Natural killer cell treated with Interleukin-12 subunit alpha and Interleukin-12 subunit beta and Interleukin-15 and Interleukin-18, amount 100 ng/mL, for 72 hours (primary cell): ENCODE results near the gene AGAP3. TPM values are rescaled to one million over a fixed set of nuclear protein-coding genes. Genes with fewer than 3 reads are reported as not detected.

ENCODE experiments used
- ATAC-seq, 2 donors: fragments of 150-1000 bp; cut with Tn5 transposase in 1 of 2; sonication (Bioruptor Pico), chemical (Tn5 transposase) in 1 of 2; 2 replicates each; pipeline ENCODE4 v1.10.0; 2021
- DNase-seq: peaks from one replicate; pipeline ENCODE4 v3.0.0; 2022; ENCODE audit warnings: low spot score
- H3K27ac Mint-ChIP-seq, 2 donors: 1 replicate in 1 of 2; 2 replicates in 1 of 2; pipeline ENCODE4 v1.8.0; 2022; ENCODE audit warnings: mixed read lengths in 2 of 2, mild to moderate bottlenecking in 1 of 2, moderate library complexity in 1 of 2
- H3K27me3 Mint-ChIP-seq, 2 donors: 1 replicate in 1 of 2; 2 replicates in 1 of 2; pipeline ENCODE4 v1.8.0; 2022; ENCODE audit warnings: mixed read lengths in 2 of 2
- H3K36me3 Mint-ChIP-seq: one replicate; pipeline ENCODE4 v1.8.0; 2022; ENCODE audit warnings: mixed read lengths
- H3K4me1 Mint-ChIP-seq, 2 donors: 1 replicate in 1 of 2; 2 replicates in 1 of 2; pipeline ENCODE4 v1.8.0; 2022; ENCODE audit warnings: low read depth in 2 of 2, mixed read lengths in 2 of 2, mild to moderate bottlenecking in 1 of 2
- H3K4me3 Mint-ChIP-seq: one replicate; pipeline ENCODE4 v1.8.0; 2022; ENCODE audit warnings: mixed read lengths
- H3K9me3 Mint-ChIP-seq: 2 replicates; pipeline ENCODE4 v1.8.0; 2022; ENCODE audit warnings: mixed read lengths
- total RNA-seq, 2 donors: library from RNA; stranded (reverse); gene quantifications; one replicate each; pipeline ENCODE4 v1.2.3, GENCODE V29; 2022

AGAP3 gene
- total RNA-seq, 2 donors from 2014 or later, result 28.4 to 101 TPM

DNA sequence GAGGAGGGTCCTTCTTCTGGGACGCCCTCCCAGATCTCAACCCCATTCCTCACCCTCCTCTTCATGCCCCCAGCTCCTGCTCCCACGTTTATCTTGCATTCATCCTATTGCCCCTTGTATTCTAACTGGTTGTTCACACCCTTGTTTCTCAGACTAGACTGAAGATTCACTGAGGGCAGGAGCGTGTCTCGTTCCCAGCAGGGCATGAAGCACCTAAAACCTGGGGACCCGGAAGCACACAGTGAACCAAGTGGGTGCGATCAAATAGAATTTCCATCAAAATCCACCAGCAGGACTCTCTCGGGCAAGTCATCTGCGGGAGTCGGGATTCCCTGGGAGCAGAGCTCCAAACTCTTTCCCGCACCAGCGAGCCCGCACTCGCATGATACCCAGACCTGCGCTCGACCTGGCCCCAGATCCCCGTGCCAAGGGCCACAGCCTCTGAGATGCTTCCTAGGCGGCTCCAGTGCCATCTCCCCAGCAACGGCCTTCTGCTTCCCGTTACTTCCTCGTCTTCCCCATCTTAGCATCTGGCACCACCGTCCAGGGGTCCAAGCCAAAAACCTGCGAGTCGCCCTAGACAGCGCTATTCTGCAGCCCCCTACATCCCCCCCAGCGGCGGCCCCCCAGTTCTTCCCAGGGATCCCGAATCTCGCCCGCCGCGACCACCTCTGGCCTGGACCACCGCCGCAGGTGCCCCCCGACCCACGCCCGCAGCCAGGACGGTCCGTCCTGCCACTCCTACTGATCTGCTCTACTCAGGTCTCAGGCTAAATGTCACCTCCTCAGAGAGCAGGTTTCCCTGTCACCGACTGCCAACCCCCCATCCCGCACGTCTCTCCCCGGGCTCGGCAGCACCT, 87.3 kb downstream of the AGAP3 start:
- H3K4me1 Mint-ChIP-seq, result peaks cover 3 to 10% of the 10 kb centered on the region in 2 donors

DNA sequence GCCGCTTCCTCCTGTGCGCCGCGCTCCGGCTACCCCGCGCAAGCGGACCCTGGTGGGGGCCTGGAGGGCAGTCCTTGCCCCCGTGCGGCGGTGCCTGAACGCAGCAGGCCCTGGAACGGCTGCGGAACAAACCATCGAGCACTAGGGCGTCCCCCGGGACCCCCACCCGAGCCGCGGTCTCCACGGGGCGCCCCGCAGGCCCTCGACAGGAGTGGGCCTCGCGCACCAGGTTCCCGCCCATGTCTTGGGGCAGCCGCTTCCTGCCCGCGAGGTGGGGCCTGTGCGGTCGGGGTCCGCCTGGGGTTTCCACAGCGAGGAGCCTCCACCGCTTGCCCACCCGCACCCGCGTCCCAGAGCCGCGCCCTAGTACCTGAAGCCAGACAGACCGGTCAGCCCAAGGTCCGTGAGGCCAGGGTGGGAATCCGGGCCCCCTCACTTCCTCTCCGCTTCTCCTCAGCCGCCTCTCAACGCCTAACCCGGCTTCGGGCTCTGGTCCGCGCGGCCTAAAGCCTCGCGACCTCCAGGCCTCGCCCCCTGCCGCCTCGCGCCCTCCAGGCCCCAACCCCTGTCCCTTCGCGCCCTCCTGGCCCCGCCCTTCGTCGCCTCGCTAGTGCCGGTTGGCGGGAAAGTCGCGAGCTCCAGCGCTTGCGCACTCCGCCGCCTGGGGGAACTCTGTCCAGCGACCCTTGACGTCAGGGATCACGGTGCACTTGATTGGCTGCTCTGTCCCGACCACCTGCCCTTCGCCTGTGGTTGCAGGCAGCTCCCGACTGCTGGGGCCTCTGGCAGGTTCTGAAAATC, 88.2 kb downstream of the AGAP3 start:
- no peak overlapping the region for H3K4me3 Mint-ChIP-seq
- H3K9me3 Mint-ChIP-seq, result no peaks in the 10 kb centered on the region
- DNase-seq, result no peak
- no peak overlapping the region for H3K27ac Mint-ChIP-seq
- H3K36me3 Mint-ChIP-seq, result no peaks in the 10 kb centered on the region
- H3K27me3 Mint-ChIP-seq, result peaks cover 30 to 36% of the 10 kb centered on the region in 2 donors
- peak in 1 of 2 donors; percentile 46 for ATAC-seq
- peaks cover 0 to 9% of the 10 kb centered on the region in 2 donors for H3K4me1 Mint-ChIP-seq

More for the DNA sequence above, 87.3 kb downstream of the AGAP3 start:
- DNase-seq, result no peak
- Mint-ChIP-seq H3K27ac (no peak overlapping the region), H3K27me3 (peaks cover 33 to 42% of the 10 kb centered on the region in 2 donors), H3K36me3 (no peaks in the 10 kb centered on the region), H3K9me3 (no peaks in the 10 kb centered on the region), H3K4me3 (no peak overlapping the region)
- no peak for ATAC-seq

DNA sequence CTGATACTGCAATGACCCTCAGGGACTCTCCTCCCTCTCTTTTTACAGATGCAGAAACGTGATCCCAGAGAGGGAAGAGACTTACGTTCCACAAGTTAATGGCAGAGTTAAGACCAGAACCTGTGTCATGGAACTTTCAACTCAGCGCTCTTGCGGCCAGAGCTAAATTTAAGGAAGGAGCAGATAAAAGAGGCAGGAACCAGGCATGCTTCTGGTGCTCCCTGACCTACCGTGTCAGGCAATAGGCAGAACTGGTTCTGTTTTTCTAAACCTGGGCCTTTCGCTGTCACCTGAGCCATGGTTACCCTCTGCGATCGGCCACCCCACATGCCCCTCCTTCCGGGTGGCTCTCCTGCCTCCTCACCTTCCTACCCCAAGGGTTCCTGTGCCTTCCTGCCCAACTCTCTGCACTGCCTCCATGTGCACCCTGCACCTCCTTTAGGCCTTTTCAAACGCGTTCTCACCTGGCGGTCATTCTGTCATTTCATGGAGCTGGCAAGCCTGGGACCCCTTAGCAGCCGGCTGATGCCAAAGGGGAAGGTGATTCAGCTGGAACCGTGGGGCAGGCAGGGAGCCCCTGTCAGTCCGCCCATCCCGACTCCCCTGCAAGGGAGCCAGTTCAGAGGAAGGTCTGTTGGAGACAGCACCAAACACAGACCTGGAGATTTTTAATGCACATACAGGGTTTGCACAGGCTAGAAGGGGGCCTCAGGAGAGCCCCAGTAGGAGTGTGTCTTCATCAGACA, 88.9 kb downstream of the AGAP3 start:
- Mint-ChIP-seq H3K4me1 (peaks cover 0 to 9% of the 10 kb centered on the region in 2 donors), H3K4me3 (no peak overlapping the region), H3K36me3 (no peaks in the 10 kb centered on the region), H3K9me3 (no peaks in the 10 kb centered on the region), H3K27ac (no peak overlapping the region), H3K27me3 (peaks cover 24 to 29% of the 10 kb centered on the region in 2 donors)
- no peak for ATAC-seq
- no peak for DNase-seq

DNA sequence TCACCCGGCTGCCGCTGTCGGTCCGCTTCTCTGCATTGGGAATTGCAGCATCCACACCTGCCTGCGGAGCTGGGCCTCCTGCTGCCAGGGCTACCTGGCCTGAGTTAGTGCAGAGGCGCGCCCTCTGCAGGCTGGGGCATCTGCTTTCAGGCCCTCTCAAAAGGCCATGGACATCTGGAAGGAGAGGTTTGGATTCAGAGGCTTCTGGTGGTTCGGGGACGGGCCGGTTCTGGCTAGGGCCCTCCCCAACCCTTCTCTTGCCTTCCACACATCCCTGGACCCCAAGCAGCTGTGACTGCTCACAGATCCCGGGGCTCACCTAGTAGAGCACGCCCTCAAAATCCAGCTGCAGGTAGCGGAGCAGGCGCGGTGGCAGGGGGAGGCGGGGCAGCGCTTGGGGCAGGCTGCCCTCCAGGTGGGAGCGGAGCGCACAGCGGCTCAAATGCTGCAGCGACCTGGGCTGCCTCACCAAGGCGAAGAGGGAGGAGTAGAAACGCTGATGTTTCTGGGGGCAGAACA, 89.6 kb downstream of the AGAP3 start:
- DNase-seq, result no peak
- no peak overlapping the region for H3K27ac Mint-ChIP-seq
- peaks cover 24 to 29% of the 10 kb centered on the region in 2 donors for H3K27me3 Mint-ChIP-seq
- ATAC-seq, result no peak
- H3K4me3 Mint-ChIP-seq, result no peak overlapping the region
- peaks cover 0 to 9% of the 10 kb centered on the region in 2 donors for H3K4me1 Mint-ChIP-seq
- H3K9me3 Mint-ChIP-seq, result no peaks in the 10 kb centered on the region
- H3K36me3 Mint-ChIP-seq, result no peaks in the 10 kb centered on the region

DNA sequence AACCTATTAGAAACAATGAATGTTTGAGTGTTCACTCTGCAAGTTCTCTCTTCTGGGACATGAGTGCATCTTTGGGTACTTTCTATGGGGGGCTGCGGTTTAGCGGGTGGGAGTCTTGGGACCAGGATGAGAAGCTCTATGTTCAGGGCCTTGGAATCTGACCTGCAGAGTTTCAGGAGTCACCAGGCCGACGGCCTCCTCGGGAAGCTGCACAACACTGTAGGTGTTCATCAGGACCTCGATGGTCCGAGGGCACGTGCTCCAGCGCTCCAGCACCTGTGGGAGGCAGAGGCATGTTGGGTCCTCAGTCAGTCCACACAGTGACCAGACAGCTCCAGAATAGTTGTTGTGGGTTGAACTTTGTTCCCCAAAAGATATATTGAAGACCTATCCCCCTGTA, 90.1 kb downstream of the AGAP3 start:
- H3K4me1 Mint-ChIP-seq, result peaks cover 0 to 9% of the 10 kb centered on the region in 2 donors
- no peak overlapping the region for H3K27ac Mint-ChIP-seq
- ATAC-seq (no peak), DNase-seq (no peak)
- no peak overlapping the region for H3K4me3 Mint-ChIP-seq
- no peaks in the 10 kb centered on the region for H3K9me3 Mint-ChIP-seq
- H3K36me3 Mint-ChIP-seq, result no peaks in the 10 kb centered on the region
- peaks cover 24 to 26% of the 10 kb centered on the region in 2 donors for H3K27me3 Mint-ChIP-seq

DNA sequence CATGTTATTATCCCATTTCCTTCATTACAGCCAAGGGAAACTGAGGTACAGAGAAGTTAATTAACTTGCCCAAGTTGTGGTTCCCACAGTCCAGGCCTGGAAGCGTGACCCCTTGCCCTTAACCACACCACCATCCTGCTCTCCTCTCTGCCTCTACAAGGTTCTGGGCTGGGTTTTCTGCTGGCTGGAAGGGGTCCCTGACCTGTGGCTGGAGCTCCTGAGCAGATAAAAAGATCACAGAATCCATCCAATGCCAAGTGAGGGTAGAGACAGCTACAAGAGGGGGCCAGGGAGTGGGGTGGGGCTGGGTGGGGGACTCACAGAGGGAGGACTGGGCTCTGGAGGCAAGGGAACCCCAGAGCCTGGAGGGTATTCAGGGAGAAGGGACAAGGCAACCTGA, 91.0 kb downstream of the AGAP3 start:
- Mint-ChIP-seq H3K27me3 (peaks cover 20 to 27% of the 10 kb centered on the region in 2 donors), H3K36me3 (no peaks in the 10 kb centered on the region), H3K9me3 (no peaks in the 10 kb centered on the region), H3K27ac (no peak overlapping the region), H3K4me1 (peaks cover 0 to 9% of the 10 kb centered on the region in 2 donors), H3K4me3 (no peak overlapping the region)
- ATAC-seq (no peak), DNase-seq (no peak)

DNA sequence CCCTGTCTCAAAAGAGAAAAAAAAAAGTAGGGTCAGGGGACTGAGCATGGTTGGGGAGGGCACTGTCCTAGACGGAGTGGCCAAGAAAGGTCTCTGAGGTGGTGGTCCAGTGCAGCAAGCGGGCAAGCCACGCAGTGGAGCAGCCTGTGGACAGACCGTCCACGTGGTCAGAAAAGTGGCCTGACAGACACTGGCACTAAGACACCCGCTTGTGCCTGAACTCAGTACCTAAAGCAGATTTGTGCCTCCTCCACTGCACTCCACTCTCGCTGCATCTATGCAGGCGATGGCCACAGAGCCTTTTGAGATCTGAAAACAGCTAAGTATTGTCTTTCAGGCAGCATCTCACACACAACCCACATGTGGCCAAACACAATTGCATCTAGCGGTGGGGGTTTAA, 92.0 kb downstream of the AGAP3 start:
- H3K4me1 Mint-ChIP-seq, result peaks cover 0 to 3% of the 10 kb centered on the region in 2 donors
- no peak overlapping the region for H3K4me3 Mint-ChIP-seq
- ATAC-seq (no peak), DNase-seq (no peak)
- peaks cover 11 to 19% of the 10 kb centered on the region in 2 donors for H3K27me3 Mint-ChIP-seq
- H3K9me3 Mint-ChIP-seq, result no peaks in the 10 kb centered on the region
- no peaks in the 10 kb centered on the region for H3K36me3 Mint-ChIP-seq
- H3K27ac Mint-ChIP-seq, result no peak overlapping the region

DNA sequence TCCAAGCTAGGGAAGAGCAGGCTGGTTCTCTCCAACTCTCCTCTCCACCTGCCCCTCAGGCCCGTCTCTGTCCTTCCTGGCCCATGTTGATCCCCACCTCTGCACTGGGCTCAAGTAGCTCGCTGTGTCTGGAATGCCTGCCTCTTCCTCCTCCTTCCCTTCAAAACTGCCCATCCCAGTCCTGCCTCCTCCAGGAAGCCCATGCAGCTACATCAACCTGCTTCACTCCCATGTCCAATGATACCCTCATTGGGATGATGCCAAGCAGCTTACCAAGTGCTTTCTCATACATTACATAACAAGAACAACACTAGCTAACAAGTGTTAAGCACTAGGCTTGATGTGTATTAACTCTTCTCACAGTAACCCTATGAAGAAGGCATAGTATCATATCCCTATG, 92.6 kb downstream of the AGAP3 start:
- Mint-ChIP-seq H3K27ac (no peak overlapping the region), H3K27me3 (peaks cover 7 to 14% of the 10 kb centered on the region in 2 donors), H3K36me3 (no peaks in the 10 kb centered on the region), H3K9me3 (no peaks in the 10 kb centered on the region), H3K4me1 (peaks cover 0 to 3% of the 10 kb centered on the region in 2 donors), H3K4me3 (no peak overlapping the region)
- no peak for ATAC-seq
- no peak for DNase-seq

DNA sequence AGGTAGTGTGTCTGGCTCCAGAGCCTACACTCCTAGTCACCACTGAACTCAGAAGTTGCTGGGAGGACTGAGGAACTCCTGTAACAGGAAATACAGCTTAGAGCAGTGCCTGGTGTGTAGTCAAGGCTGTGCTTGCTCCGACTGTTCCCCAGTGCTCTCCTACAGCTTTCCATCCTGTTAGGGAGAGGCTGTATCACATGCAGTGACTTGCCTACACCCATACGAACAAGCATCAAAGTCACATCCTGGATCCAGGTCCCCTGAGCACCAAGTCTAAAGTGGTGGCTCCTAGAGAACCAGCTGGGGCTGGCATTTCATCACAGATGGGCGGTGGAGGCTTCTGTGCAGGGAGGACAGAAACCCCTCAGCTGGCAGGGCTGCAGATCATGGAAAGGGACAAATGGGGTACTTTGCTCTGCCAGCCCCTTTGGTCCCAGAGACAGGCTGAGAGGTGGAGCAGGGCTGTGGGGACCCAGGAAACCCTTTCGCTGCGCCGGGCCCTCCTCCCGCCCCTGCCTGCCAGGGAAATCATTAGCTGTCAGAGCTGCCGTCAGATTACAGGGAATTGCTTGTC, 93.1 kb downstream of the AGAP3 start:
- no peak overlapping the region for H3K4me3 Mint-ChIP-seq
- no peak for ATAC-seq
- H3K27ac Mint-ChIP-seq, result no peak overlapping the region
- H3K36me3 Mint-ChIP-seq, result no peaks in the 10 kb centered on the region
- H3K27me3 Mint-ChIP-seq, result peaks cover 7 to 14% of the 10 kb centered on the region in 2 donors
- no peak for DNase-seq
- no peaks in the 10 kb centered on the region for H3K9me3 Mint-ChIP-seq
- H3K4me1 Mint-ChIP-seq, result peaks cover 0 to 3% of the 10 kb centered on the region in 2 donors

DNA sequence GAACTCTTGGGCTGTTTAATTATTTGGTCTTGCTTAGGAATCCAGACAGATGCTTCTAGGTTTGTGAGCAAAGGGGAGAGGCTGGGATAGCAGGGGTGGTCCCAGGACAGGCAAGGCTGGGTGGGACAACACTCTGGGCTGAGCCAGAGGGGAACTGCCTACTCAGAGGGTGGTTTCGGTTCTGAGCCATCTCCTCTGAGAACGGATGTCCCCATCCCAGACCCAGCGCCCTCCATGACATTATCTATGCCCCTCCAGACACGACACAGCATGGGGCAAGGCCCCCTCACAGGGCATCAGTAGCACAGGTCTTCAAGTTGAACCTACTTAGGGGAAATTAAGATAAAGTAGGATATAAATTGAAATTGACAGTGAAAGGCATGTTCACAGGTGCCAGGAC, 93.7 kb downstream of the AGAP3 start:
- no peak for ATAC-seq
- no peaks in the 10 kb centered on the region for H3K9me3 Mint-ChIP-seq
- no peak for DNase-seq
- H3K27me3 Mint-ChIP-seq, result peaks cover 7 to 14% of the 10 kb centered on the region in 2 donors
- H3K36me3 Mint-ChIP-seq, result no peaks in the 10 kb centered on the region
- H3K4me3 Mint-ChIP-seq, result no peak overlapping the region
- H3K27ac Mint-ChIP-seq, result no peak overlapping the region
- H3K4me1 Mint-ChIP-seq, result no peaks in the 10 kb centered on the region

DNA sequence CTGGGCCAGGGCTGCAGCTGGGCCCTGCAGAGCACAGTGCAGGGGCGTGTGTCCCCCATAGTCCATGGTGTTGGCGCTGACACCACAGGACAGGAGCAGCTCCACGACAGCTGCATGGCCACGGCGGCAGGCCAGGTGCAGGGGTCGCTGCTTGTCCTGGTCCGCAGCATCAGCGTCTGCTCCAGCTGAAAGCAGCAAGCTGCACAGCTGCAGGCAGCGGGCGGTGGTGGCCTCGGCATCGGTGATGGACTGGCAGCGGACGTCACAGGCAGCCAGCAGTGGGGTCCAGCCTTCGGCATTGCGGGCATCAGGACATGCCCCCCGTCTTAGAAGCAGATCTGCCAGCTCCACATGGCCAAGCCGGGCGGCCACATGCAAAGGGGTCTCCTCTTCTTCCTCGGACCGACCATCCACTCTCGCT, 94.7 kb downstream of the AGAP3 start:
- DNase-seq (no peak), ATAC-seq (no peak)
- peaks cover 7 to 12% of the 10 kb centered on the region in 2 donors for H3K27me3 Mint-ChIP-seq
- H3K27ac Mint-ChIP-seq, result no peak overlapping the region
- H3K4me1 Mint-ChIP-seq, result no peaks in the 10 kb centered on the region
- no peaks in the 10 kb centered on the region for H3K36me3 Mint-ChIP-seq
- no peaks in the 10 kb centered on the region for H3K9me3 Mint-ChIP-seq
- no peak overlapping the region for H3K4me3 Mint-ChIP-seq

DNA sequence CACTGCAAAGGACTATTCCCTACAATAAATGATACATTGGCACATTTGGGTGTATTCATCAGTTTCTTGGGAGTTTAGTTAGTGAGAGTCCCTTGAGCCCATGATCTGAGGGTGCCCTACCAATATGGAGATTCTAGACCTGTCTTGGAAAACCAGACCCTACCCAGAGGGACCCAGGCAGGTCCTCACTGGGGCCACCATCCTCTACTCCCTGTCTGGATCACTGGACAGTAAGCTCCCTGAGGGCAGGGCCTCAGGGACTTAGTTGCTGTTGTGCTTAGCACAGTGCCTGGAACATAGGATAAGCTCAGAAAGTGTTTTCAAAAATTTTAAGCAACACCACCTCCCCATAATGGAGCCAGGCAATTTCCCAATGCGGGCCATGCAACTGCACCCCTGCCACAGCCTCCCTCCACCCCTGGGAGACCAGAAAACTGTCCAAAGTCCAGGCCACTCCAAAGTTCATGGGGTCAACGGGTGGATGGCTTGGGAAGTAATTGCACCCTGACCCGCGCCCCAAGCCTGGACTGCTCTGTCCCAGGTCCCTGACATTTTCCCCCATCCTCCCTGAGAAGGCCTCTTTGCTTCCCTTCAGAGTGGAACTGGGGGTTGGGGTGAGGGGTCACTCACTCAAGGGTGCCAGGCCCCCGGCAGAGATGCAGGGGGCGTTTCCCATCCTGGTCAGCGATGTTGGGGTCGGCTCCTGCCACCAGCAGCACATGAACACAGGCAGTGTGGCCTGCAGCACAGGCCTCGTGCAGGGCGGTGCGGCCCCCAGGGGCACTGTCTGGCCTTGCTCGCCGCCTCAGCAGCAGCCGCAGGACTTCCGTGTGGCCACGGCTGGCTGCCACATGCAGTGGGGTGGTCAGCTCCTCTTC, 99.7 kb downstream of the AGAP3 start:
- Mint-ChIP-seq H3K9me3 (no peaks in the 10 kb centered on the region), H3K4me1 (no peaks in the 10 kb centered on the region), H3K36me3 (no peaks in the 10 kb centered on the region), H3K27ac (no peak overlapping the region), H3K27me3 (peaks cover 0 to 10% of the 10 kb centered on the region in 2 donors), H3K4me3 (no peak overlapping the region)
- ATAC-seq, result no peak
- DNase-seq, result no peak
